IMR-90 (cell line): ENCODE measurements around the gene LIMS1. TPM values are rescaled to one million over a fixed set of nuclear protein-coding genes. Genes with fewer than 3 reads are reported as not detected.
A peak's percentile ranks its signal among the peaks of the same experiment; 100 is the strongest.

Experiments
- ATAC-seq: fragments of 200-7000 bp; cut with Tn5 transposase; 2 replicates; pipeline ENCODE4 v1.9.1; 2020; ENCODE audit warnings: low read depth, mild to moderate bottlenecking, moderate library complexity
- BruUV-seq: library from RNA; stranded (reverse); fragments of 400-500 nt; replicated peaks from 2 replicates; lab custom pipeline; 2021; lab: Mats Ljungman, UMichigan
- CTCF ChIA-PET: fragments of 300-600 bp; formaldehyde crosslinking; extraction: SDS; loops from one replicate; lab custom pipeline; 2021; ENCODE audit warnings: antibody characterized with exemption; lab: Yijun Ruan, JAX
- POLR2A ChIA-PET: fragments of 300-600 bp; sonication (Branson Sonifier 250); formaldehyde crosslinking; loops from one replicate; lab custom pipeline; 2022; ENCODE audit warnings: antibody characterized with exemption; ENCODE audit not compliant: unreplicated experiment; lab: Charles Lee
- DNase-seq: peaks from one replicate; pipeline ENCODE4 v3.0.0; 2013
- H2AFZ ChIP-seq: replicated peaks from 2 replicates; pipeline ENCODE3; 2013; ENCODE audit warnings: low read length, mild to moderate bottlenecking; ENCODE audit not compliant: poor library complexity
- H2AK5ac ChIP-seq: 2 replicates; pipeline ENCODE4 v1.6.1; 2013; ENCODE audit warnings: low read depth, low read length, inconsistent platforms
- H2AK9ac ChIP-seq: replicated peaks from 2 replicates; pipeline ENCODE3; 2013; ENCODE audit warnings: mild to moderate bottlenecking, low read depth, low read length, moderate library complexity; ENCODE audit not compliant: poor library complexity
- H2BK120ac ChIP-seq: 2 replicates; pipeline ENCODE4 v1.6.1; 2013; ENCODE audit warnings: low read depth, low read length, inconsistent platforms
- H2BK15ac ChIP-seq: 3 replicates; pipeline ENCODE4 v1.6.1; 2013; ENCODE audit warnings: low read depth, low read length, inconsistent platforms
- H2BK20ac ChIP-seq: 2 replicates; pipeline ENCODE4 v1.6.1; 2013; ENCODE audit warnings: low read depth, mild to moderate bottlenecking, inconsistent platforms, low read length, moderate library complexity
- H2BK5ac ChIP-seq: 2 replicates; pipeline ENCODE4 v1.6.1; 2013; ENCODE audit warnings: mild to moderate bottlenecking, low read depth, low read length, inconsistent platforms; ENCODE audit not compliant: poor library complexity, severe bottlenecking
- H3K14ac ChIP-seq: replicated peaks from 2 replicates; pipeline ENCODE4 v1.6.1; 2013; ENCODE audit warnings: low read depth, low read length, inconsistent platforms
- H3K18ac ChIP-seq: 2 replicates; pipeline ENCODE4 v1.6.1; 2013; ENCODE audit warnings: low read depth, low read length, control low read depth
- H3K23ac ChIP-seq: 2 replicates; pipeline ENCODE4 v1.6.1; 2013; ENCODE audit warnings: low read depth, low read length, inconsistent platforms
- H3K27ac ChIP-seq: 2 replicates; pipeline ENCODE4 v1.5.1; 2013; ENCODE audit warnings: mild to moderate bottlenecking, control low read depth, low read length; ENCODE audit not compliant: insufficient read depth
- H3K27me3 ChIP-seq: 2 replicates; pipeline ENCODE4 v1.6.1; 2013; ENCODE audit warnings: low read length; ENCODE audit not compliant: control insufficient read depth, insufficient read depth
- H3K36me3 ChIP-seq: 2 replicates; pipeline ENCODE4 v1.6.1; 2013; ENCODE audit warnings: low read length, mixed read lengths; ENCODE audit not compliant: control insufficient read depth, insufficient read depth
- H3K4ac ChIP-seq: 2 replicates; pipeline ENCODE4 v1.6.1; 2013; ENCODE audit warnings: low read depth, low read length, inconsistent platforms
- H3K4me1 ChIP-seq: 2 replicates; pipeline ENCODE4 v1.6.1; 2013; ENCODE audit warnings: low read length, mixed read lengths; ENCODE audit not compliant: control insufficient read depth, insufficient read depth
- H3K4me2 ChIP-seq: 2 replicates; pipeline ENCODE4 v1.6.1; 2013; ENCODE audit warnings: low read depth, mild to moderate bottlenecking, control low read depth, low read length, moderate library complexity
- H3K4me3 ChIP-seq: 2 replicates; pipeline ENCODE4 v1.5.1; 2013; ENCODE audit warnings: low read depth, mild to moderate bottlenecking, control low read depth, low read length, moderate library complexity; ENCODE audit not compliant: insufficient read depth
- H3K56ac ChIP-seq: 2 replicates; pipeline ENCODE4 v1.6.1; 2013; ENCODE audit warnings: low read length, inconsistent platforms; ENCODE audit not compliant: insufficient read depth; ENCODE audit errors: extremely low read depth
- H3K79me1 ChIP-seq, 2 experiments: 2 replicates each; pipeline ENCODE4 v1.6.1; 2013; ENCODE audit warnings: low read length in 2 of 2, inconsistent platforms in 1 of 2, low read depth in 1 of 2
- H3K9ac ChIP-seq: 2 replicates; pipeline ENCODE4 v1.6.1; 2013; ENCODE audit warnings: low read depth, low read length, control low read depth
- H3K9me1 ChIP-seq: 2 replicates; pipeline ENCODE4 v1.6.1; 2013; ENCODE audit warnings: low read length, inconsistent platforms; ENCODE audit not compliant: insufficient read depth
- H3K9me3 ChIP-seq: 2 replicates; pipeline ENCODE4 v1.6.1; 2013; ENCODE audit warnings: low read length; ENCODE audit not compliant: control insufficient read depth, insufficient read depth
- H4K20me1 ChIP-seq: 2 replicates; pipeline ENCODE4 v1.6.1; 2013; ENCODE audit warnings: low read length, inconsistent platforms; ENCODE audit not compliant: insufficient read depth
- H4K5ac ChIP-seq: 2 replicates; pipeline ENCODE4 v1.6.1; 2013; ENCODE audit warnings: mild to moderate bottlenecking, low read depth, low read length, control low read depth
- H4K8ac ChIP-seq, 2 experiments: 2 replicates each; pipeline ENCODE4 v1.6.1; 2013; ENCODE audit warnings: low read depth in 2 of 2, low read length in 2 of 2, control low read depth in 1 of 2, inconsistent platforms in 1 of 2
- H4K91ac ChIP-seq: 2 replicates; pipeline ENCODE4 v1.6.1; 2013; ENCODE audit warnings: low read depth, low read length, inconsistent platforms; ENCODE audit not compliant: insufficient read depth
- BHLHE40 ChIP-seq: fragments of 150-350 bp; IDR thresholded peaks from 2 replicates; pipeline ENCODE4 v1.6.1; 2016; ENCODE audit warnings: mild to moderate bottlenecking, low read depth, low read length
- CEBPB ChIP-seq: IDR thresholded peaks from 2 replicates; pipeline ENCODE4 v1.6.1; 2012; ENCODE audit warnings: low read depth, low read length, improper control_type of control experiment
- ELK1 ChIP-seq: fragments of 150-350 bp; IDR thresholded peaks from 2 replicates; pipeline ENCODE4 v1.6.1; 2016; ENCODE audit warnings: low read depth, mild to moderate bottlenecking, low read length, moderate library complexity, borderline replicate concordance
- FOS ChIP-seq: fragments of 150-350 bp; IDR thresholded peaks from 2 replicates; pipeline ENCODE4 v1.6.1; 2016; ENCODE audit warnings: low read depth, low read length
- MAFK ChIP-seq: IDR thresholded peaks from 2 replicates; pipeline ENCODE4 v1.6.1; 2012; ENCODE audit warnings: low read depth, low read length, improper control_type of control experiment
- MXI1 ChIP-seq: IDR thresholded peaks from 2 replicates; pipeline ENCODE4 v1.6.1; 2012; ENCODE audit warnings: low read depth, mild to moderate bottlenecking, low read length, moderate library complexity, borderline replicate concordance
- NFE2L2 ChIP-seq: fragments of 150-350 bp; IDR thresholded peaks from 2 replicates; pipeline ENCODE4 v1.6.1; 2016; ENCODE audit warnings: low read depth, mild to moderate bottlenecking, low read length
- RCOR1 ChIP-seq: IDR thresholded peaks from 2 replicates; pipeline ENCODE4 v1.6.1; 2012; ENCODE audit warnings: mild to moderate bottlenecking, low read length, improper control_type of control experiment; ENCODE audit not compliant: insufficient replicate concordance
- USF2 ChIP-seq: fragments of 150-350 bp; IDR thresholded peaks from 2 replicates; pipeline ENCODE4 v1.6.1; 2017; ENCODE audit warnings: mild to moderate bottlenecking, antibody characterized with exemption, low read length, low read depth
- dilution Hi-C: fragments of 300-500 bp; cut with HindIII; formaldehyde crosslinking; loops from one replicate; pipeline ENCODE4 v1.14.3; 2018; ENCODE audit warnings: low sequenced_read_pairs; ENCODE audit not compliant: unreplicated experiment
- in situ Hi-C: fragments of 300-500 bp; cut with MboI; formaldehyde crosslinking; loops from 3 replicates; pipeline ENCODE4 v1.14.3; 2019; ENCODE audit warnings: low sequenced_read_pairs, inconsistent platforms, mixed read lengths
- intact Hi-C: fragments of 100-400 bp; cut with micrococcal nuclease; formaldehyde crosslinking; loops from 2 replicates; pipeline ENCODE4 v1.10.0; 2022
- polyA plus RNA-seq, 3 experiments: library from polyadenylated mRNA; depleted of rRNA; stranded (reverse); fragments of >200 nt; gene quantifications; 2 replicates each; pipeline ENCODE4 v1.2.3, GENCODE V29; 2012; ENCODE audit warnings: low replicate concordance in 1 of 3
- total RNA-seq: library from RNA; depleted of rRNA; stranded (reverse); fragments of >200 nt; gene quantifications from 2 replicates; pipeline ENCODE4 v1.2.3, GENCODE V29; 2012

Gene LIMS1
- total and polyA plus RNA-seq, 2 of the 4 experiments (the other 2 are of a cell fraction) = 59.1 to 131 TPM

GRCh38 chr2:108634011-108634410 is 99.7 kb downstream of the LIMS1 start:
- Histone ChIP-seq H3K79me1 (peaks cover 28 to 81% of the 10 kb centered on the region in 2 experiments), H4K91ac (peak overlapping the region; percentile 37; the same call in 1 of the 2 replicates), H3K23ac (peak overlapping the region; percentile 84), H3K36me3 (no peaks in the 10 kb centered on the region), H2BK5ac (no peak overlapping the region), H3K14ac (peak overlapping the region; percentile 24), H2AFZ (no peak overlapping the region), H3K4ac (peak overlapping the region; percentile 45), H2BK15ac (0 out of 3 replicates have a peak overlapping the region, but pooled peaks have one; percentile 6), H2BK20ac (peak overlapping the region; percentile 21), H3K27ac (peak overlapping the region; percentile 21; the same call in 1 of the 2 replicates), H4K20me1 (peaks cover 48% of the 10 kb centered on the region), H3K27me3 (no peaks in the 10 kb centered on the region), H3K4me1 (peaks cover 24% of the 10 kb centered on the region), H3K9ac (no peak overlapping the region), H2BK120ac (peak overlapping the region; percentile 58; the same call in 1 of the 2 replicates), H3K56ac (no peak overlapping the region), H3K4me3 (no peak overlapping the region), H4K8ac (peak overlapping the region in 1 of 2 experiments; percentile 17; a peak in 1 of 4 replicates), H3K9me3 (no peaks in the 10 kb centered on the region), H4K5ac (peak overlapping the region; percentile 10; the same call in 1 of the 2 replicates), H3K18ac (no peak overlapping the region), H2AK9ac (peak overlapping the region; percentile 30), H2AK5ac (peak overlapping the region; percentile 41; the same call in 1 of the 2 replicates), H3K4me2 (no peak overlapping the region), H3K9me1 (peaks cover 33% of the 10 kb centered on the region)
- intact Hi-C loops = no loop called here
- ATAC-seq = no peak
- DNase-seq = no peak
- ChIA-PET CTCF (interaction anchor here (0.7 to 1.4 kb wide), 2 partner anchors 17 to 47 kb away, joined by 3 read pairs; no protein-coding TSS in a partner anchor), POLR2A (no interaction called here)
- BruUV-seq = no TSS peak
- dilution Hi-C loops = no loop called here
- in situ Hi-C loops = no loop called here
- no peak for TF ChIP-seq USF2
- TF ChIP-seq MXI1 = no peak
- no peak for TF ChIP-seq RCOR1
- TF ChIP-seq FOS = no peak
- TF ChIP-seq BHLHE40 = no peak
- TF ChIP-seq NFE2L2 = no peak
- no peak for TF ChIP-seq CEBPB
- no peak for TF ChIP-seq MAFK
- TF ChIP-seq ELK1 = no peak
